Measurements from ENCODE around the gene NAALADL2. TPM values are rescaled to one million over a fixed set of nuclear protein-coding genes. Genes with fewer than 3 reads are reported as not detected.

The NAALADL2 gene
- total RNA-seq, 4 donors from 2014 or later, result 0.26 to 218 (median 17.4) TPM

DNA sequence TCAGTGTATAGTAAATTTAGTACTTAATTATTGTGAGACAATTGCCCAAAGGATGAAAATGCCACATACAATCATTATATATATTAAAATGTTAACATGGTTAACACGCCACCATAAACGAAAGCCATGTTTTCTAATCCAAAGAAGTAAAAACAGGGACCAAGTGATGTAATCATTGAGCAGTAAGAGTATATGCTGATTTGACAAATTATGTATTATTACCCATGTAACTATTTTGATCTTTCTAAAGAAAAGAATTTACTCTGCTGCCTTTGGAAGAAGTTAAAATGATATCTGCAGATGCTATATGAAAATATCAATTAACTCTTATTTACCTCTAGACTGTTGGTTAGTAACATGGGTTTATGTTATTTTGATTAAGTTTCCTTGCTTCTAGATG lies 150.2 kb downstream of the NAALADL2 start:
- Histone ChIP-seq H3K4me1 (no peaks in the 10 kb centered on the region), H3K9me3 (no peaks in the 10 kb centered on the region), H3K36me3 (no peaks in the 10 kb centered on the region), H3K27ac (no peak overlapping the region), H3K4me3 (no peak overlapping the region), H3K27me3 (no peaks in the 10 kb centered on the region)
- no peak for DNase-seq
- TF ChIP-seq, protein P1, sequence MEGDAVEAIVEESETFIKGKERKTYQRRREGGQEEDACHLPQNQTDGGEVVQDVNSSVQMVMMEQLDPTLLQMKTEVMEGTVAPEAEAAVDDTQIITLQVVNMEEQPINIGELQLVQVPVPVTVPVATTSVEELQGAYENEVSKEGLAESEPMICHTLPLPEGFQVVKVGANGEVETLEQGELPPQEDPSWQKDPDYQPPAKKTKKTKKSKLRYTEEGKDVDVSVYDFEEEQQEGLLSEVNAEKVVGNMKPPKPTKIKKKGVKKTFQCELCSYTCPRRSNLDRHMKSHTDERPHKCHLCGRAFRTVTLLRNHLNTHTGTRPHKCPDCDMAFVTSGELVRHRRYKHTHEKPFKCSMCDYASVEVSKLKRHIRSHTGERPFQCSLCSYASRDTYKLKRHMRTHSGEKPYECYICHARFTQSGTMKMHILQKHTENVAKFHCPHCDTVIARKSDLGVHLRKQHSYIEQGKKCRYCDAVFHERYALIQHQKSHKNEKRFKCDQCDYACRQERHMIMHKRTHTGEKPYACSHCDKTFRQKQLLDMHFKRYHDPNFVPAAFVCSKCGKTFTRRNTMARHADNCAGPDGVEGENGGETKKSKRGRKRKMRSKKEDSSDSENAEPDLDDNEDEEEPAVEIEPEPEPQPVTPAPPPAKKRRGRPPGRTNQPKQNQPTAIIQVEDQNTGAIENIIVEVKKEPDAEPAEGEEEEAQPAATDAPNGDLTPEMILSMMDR (IDR thresholded peaks at IDR 0.05), result no peak
- no peak for TF ChIP-seq POLR2A (IDR thresholded peaks at IDR 0.05)
- intact Hi-C loops (cut with DNase I; ENCODE audit: low total_unique reads), result no loop called here

DNA sequence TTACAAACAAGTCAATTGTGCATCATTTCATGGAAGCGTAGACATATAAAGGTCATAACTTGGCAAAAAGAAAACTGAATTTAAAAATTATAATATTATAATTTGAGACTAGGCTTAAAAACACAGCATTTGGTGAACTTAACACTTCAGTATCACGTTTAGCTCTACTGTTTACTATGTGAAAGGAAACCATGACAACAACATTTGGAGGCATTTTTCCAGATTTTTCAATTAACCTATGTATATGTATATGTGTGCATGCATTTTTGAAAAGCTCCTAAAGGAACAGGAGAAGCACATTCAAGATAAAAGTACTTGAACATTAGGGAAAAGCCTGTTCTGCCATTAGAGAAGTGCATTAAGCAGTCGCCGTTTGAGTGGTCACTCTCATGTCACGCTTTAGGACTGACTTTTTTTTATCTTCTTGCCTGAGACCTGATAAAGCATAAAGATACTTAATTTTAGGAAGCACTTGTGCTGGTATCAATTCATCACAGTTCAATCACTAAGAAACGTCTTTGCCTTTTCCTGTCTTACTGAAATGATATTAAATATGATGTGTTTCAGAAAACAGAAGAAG lies 156.0 kb downstream of the NAALADL2 start:
- no peak overlapping the region for H3K27ac ChIP-seq
- intact Hi-C loops (cut with DNase I; ENCODE audit: low total_unique reads), result no loop called here
- DNase-seq, result no peak
- TF ChIP-seq POLR2A (IDR thresholded peaks at IDR 0.05), result no peak
- TF ChIP-seq, protein P1 (IDR thresholded peaks at IDR 0.05), result no peak
- H3K9me3 ChIP-seq, result no peaks in the 10 kb centered on the region
- no peaks in the 10 kb centered on the region for H3K27me3 ChIP-seq
- H3K4me3 ChIP-seq, result no peak overlapping the region
- no peaks in the 10 kb centered on the region for H3K4me1 ChIP-seq
- no peaks in the 10 kb centered on the region for H3K36me3 ChIP-seq

DNA sequence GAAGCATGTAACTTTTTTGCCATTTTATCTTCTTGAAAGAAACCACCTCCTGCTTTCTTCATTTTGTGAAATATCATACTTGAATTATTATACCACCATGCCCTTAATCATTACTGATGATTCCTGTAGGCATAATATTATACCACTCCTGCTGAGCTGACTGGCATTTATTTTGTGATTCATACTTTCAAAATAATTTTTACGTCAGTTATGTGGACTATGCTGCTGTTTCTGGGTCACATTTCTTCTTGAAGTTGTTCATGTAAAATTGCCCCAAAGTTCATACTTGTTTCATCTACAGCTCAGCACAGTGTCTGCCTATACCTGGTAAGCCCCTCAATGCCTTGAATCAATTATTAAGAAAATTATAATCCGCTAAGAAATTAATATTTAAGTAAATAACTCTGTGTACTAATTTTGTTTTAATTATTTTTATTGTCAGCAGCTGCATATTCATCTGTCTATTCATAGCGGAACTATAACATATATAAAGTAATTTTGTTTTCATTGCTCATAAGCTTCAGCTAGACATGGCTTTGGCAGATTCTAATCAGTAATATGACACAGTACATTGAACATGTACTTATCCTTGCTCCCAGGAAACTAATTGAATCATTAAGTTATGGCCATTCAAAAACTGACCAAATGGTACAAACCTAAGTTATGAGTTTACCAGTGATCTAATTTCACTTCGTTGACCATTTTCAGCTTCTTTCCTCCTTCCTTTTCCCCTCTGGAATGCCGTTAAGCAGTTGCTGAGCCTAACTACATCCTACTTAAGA lies 160.0 kb downstream of the NAALADL2 start:
- no peak overlapping the region for H3K27ac ChIP-seq
- H3K4me3 ChIP-seq, result no peak overlapping the region
- H3K27me3 ChIP-seq, result no peaks in the 10 kb centered on the region
- no peaks in the 10 kb centered on the region for H3K36me3 ChIP-seq
- H3K4me1 ChIP-seq, result no peaks in the 10 kb centered on the region
- intact Hi-C loops (cut with DNase I; ENCODE audit: low total_unique reads), result no loop called here
- H3K9me3 ChIP-seq, result no peaks in the 10 kb centered on the region
- TF ChIP-seq, protein P1 (IDR thresholded peaks at IDR 0.05), result no peak
- TF ChIP-seq POLR2A (IDR thresholded peaks at IDR 0.05), result no peak
- no peak for DNase-seq

DNA sequence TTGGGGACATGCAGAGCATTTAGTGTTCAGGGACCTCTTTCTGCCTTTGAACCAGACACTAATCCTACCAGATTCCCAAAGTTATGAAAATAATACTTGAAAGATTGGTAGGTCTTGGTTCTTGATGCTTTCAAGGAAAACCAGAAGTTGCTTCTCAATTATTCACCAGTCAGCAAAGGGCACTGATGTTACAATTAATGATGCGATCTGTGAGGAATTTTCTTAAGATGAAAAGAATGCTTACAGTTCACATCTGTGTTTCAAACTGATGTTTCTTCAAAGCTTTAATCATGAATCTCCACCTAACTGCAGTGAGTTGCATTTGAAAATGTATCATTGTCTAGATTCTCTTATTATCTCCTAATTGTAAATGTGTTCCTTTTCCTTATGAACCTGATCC lies 161.0 kb downstream of the NAALADL2 start:
- H3K4me3 ChIP-seq, result no peak overlapping the region
- H3K27ac ChIP-seq, result no peak overlapping the region
- no peaks in the 10 kb centered on the region for H3K27me3 ChIP-seq
- no peak for DNase-seq
- H3K9me3 ChIP-seq, result no peaks in the 10 kb centered on the region
- peaks cover 0 to 2% of the 10 kb centered on the region in 2 donors for H3K36me3 ChIP-seq
- TF ChIP-seq POLR2A (IDR thresholded peaks at IDR 0.05), result no peak
- TF ChIP-seq, protein P1 (IDR thresholded peaks at IDR 0.05), result no peak
- H3K4me1 ChIP-seq, result no peaks in the 10 kb centered on the region
- intact Hi-C loops (cut with DNase I; ENCODE audit: low total_unique reads), result no loop called here

DNA sequence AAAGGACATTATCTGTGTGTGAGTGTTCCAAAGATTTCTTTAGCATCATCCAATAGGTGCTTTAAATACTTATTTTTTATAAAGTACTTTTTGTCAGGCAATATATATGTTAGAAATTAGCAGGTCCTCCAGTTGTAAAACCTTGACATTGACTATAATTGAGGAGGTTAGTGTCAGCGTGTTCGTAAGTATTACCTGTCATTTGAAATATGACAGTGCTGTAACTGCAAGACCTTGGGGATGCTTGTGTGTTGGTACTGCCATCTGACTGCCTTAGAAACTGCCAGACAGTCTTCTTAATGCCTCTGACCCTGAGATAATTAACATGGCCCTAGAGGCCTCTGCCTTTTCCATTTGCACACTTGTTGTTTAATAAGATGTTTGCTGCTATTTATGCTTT lies 170.7 kb downstream of the NAALADL2 start:
- no peaks in the 10 kb centered on the region for H3K27me3 ChIP-seq
- H3K4me1 ChIP-seq, result no peaks in the 10 kb centered on the region
- no peak for DNase-seq
- intact Hi-C loops (cut with DNase I; ENCODE audit: low total_unique reads), result no loop called here
- H3K27ac ChIP-seq, result no peak overlapping the region
- peaks cover 0 to 5% of the 10 kb centered on the region in 2 donors for H3K36me3 ChIP-seq
- TF ChIP-seq, protein P1 (IDR thresholded peaks at IDR 0.05), result no peak
- TF ChIP-seq POLR2A (IDR thresholded peaks at IDR 0.05), result no peak
- H3K9me3 ChIP-seq, result no peaks in the 10 kb centered on the region
- H3K4me3 ChIP-seq, result no peak overlapping the region

Measured in uterus (tissue), 4 donors.